OCI-LY1 (cell line): ENCODE results near the gene DMD.

Experiments
- EZH2 ChIP-seq: fragments of 200-600 bp; sonication (generic), shearing (Covaris generic); IDR thresholded peaks from 2 replicates; pipeline ENCODE4 v1.8.0; 2017; ENCODE audit warnings: borderline replicate concordance, mixed run types, mild to moderate bottlenecking, antibody characterized with exemption, low read length, moderate library complexity, mixed read lengths
- TF ChIP-seq, protein P1 (sequence below): fragments of 200-600 bp; sonication (generic), shearing (Covaris generic); IDR thresholded peaks from 2 replicates; pipeline ENCODE4 v1.5.1; 2017; ENCODE audit warnings: mild to moderate bottlenecking, antibody characterized with exemption, low read length, moderate library complexity, mixed read lengths

- TF ChIP-seq, protein P1, sequence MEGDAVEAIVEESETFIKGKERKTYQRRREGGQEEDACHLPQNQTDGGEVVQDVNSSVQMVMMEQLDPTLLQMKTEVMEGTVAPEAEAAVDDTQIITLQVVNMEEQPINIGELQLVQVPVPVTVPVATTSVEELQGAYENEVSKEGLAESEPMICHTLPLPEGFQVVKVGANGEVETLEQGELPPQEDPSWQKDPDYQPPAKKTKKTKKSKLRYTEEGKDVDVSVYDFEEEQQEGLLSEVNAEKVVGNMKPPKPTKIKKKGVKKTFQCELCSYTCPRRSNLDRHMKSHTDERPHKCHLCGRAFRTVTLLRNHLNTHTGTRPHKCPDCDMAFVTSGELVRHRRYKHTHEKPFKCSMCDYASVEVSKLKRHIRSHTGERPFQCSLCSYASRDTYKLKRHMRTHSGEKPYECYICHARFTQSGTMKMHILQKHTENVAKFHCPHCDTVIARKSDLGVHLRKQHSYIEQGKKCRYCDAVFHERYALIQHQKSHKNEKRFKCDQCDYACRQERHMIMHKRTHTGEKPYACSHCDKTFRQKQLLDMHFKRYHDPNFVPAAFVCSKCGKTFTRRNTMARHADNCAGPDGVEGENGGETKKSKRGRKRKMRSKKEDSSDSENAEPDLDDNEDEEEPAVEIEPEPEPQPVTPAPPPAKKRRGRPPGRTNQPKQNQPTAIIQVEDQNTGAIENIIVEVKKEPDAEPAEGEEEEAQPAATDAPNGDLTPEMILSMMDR: no peak
- no peak for TF ChIP-seq EZH2
These were observed 1767.7 kb downstream of the DMD start for GRCh38 chrX:31443654-31444053.
